HG03066 (cell line): Measurements from ENCODE around the gene SNRPB.
"Not testable (repeated sequence)": the region's sequence is repeated elsewhere in the genome, so short reads cannot be mapped to it uniquely, and the experiment has no call there.

ENCODE experiments used
- ATAC-seq: cut with Tn5 transposase; IDR thresholded peaks from one replicate; pipeline ENCODE4 v1.9.1; 2021; ENCODE audit warnings: low read depth; ENCODE audit not compliant: unreplicated experiment

Gene SNRPB

DNA sequence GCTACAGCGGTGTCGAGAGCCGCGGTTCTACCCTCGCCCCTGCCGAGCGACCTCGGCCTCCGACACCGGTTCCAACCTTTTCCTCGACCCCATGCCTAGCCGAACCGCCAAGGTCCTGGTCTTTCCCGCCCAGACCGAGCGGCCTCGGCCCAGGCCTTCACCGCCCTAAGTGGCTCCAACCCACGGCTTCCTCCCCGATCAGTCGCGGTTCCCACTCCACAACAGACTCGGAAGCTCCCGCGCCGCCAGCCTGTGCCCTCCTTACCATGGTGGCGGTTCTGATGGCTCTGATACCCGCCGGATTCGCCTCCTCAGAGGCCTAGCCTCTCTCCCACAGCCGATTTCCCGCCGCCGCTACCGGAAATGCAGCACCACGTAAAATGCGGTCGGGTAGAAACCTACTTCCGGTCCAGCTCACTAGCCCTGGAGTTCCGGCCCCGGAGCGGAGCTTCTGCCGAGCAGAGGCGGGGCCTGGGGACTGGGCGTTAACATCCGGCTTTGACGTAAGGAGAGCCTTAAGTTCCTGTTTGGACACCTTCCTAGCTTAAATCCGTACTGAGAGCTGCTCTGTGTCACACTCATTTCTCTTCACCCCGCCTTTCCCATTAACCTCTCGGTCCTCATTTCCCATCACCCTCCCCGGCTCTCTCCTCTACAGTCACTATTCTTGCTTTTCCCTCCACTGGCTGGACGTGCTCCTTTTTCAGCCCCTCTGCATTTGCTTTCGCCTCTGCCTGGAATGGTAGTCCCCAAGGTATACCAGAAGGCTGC is at the start of gene SNRPB:
Gene SNRPB (minus strand): TSS at position 367 of the 771 bp plus-strand sequence. CDS start 99 bp downstream, at position 268.
- peak; percentile 96 for ATAC-seq

GRCh38 chr20:2519115-2519809 is 48.7 kb upstream of the SNRPB start:
- ATAC-seq = no peak

DNA sequence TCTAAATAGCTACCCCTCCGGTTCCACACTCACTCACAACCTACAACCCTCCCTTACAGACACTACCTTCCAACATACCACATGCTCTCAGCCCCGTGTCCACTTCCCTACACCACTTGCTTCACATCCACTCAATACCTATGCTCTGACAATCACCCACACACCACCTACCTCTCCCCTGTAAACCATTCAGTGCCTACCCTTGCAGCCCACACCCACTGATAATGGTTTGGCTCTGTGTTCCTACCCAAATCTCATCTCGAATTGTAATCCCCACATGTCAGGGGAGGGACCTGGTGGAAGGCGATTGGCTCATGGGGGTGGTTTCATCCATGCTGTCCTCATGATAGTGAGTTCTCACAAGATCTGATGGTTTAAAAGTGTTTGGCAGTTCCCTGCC is 48.0 kb upstream of the SNRPB start:
- no peak for ATAC-seq

- ATAC-seq = no peak
Observed at GRCh38 chr20:2518096-2518495, 47.5 kb upstream of the SNRPB start.

DNA sequence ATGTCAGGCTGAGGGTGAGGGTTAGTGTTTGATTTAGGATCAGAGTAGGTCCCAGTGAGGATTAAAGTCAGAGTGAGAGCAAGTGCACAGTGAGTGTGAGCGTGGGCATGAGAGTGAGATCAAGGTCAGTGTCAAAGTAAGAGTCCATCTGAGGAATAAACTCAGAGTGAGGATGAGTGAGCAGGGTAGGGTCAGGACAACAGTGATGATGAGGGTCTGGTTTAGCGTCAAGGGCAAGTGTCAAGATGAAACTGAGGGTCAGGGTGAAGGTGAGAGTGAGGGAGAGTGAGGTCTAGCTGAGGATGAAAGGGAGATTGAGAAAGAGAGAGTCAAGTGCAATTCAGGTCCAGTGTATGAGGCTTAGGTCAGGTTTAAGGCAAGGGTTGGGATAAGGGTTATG is 45.8 kb upstream of the SNRPB start:
- ATAC-seq = no peak

- ATAC-seq = no peak
Observed at GRCh38 chr20:2515203-2515602, 44.6 kb upstream of the SNRPB start.

- no peak for ATAC-seq
Observed at GRCh38 chr20:2509794-2510193, 39.2 kb upstream of the SNRPB start.

GRCh38 chr20:2509468-2509781 is 38.8 kb upstream of the SNRPB start:
- no peak for ATAC-seq

DNA sequence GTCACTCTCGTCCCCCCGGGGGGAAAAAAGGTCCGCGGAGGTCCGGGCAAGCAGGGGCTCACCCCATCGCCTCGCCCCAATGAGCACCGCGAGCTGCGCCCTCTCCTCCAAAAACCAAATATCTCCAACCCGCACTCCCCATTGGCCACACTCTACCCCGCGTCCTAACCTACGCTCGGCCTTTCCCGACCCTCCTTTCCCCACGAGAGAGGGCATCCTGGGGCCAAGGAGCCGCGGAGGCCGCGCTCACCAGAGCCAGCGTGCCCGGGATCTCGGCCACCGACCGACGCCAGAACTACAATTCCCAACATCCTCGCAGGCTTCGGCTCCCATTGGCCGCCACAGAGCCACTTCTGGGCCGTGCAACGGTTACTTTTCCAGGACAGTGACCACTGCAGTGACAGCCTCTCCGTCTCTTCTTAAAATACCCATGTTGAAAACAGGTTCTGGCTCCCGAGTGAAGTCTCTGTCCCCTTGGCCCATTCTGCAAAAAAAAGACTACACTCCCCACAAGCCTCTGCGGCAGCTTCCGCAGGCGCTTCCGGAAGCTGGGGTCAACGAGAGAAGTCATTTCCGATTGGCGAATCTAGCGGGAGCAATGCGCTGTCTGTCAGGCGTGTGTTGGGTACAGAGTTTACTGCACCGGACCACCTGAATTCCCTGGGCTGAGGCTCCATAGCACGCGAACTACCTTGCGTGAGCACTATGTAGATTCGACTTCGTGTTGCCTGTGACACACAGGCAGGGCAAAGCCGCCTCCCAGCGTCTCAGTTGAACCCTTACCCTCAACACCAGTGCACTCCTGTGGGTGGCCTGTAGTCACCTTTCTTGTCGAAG is 38.3 kb upstream of the SNRPB start, which contains the start of gene ZNF343:
Gene ZNF343 (minus strand): TSS at position 285 of the 837 bp plus-strand sequence. CDS start 15,020 bp downstream, outside the sequence.
- ATAC-seq = peak; percentile 93

- ATAC-seq = peak; percentile 31
Observed at GRCh38 chr20:2507875-2508630, 37.5 kb upstream of the SNRPB start.

GRCh38 chr20:2507464-2507863 is 36.9 kb upstream of the SNRPB start:
- ATAC-seq = no peak

- ATAC-seq = not testable (repeated sequence)
Observed at GRCh38 chr20:2506426-2506825, 35.8 kb upstream of the SNRPB start.

DNA sequence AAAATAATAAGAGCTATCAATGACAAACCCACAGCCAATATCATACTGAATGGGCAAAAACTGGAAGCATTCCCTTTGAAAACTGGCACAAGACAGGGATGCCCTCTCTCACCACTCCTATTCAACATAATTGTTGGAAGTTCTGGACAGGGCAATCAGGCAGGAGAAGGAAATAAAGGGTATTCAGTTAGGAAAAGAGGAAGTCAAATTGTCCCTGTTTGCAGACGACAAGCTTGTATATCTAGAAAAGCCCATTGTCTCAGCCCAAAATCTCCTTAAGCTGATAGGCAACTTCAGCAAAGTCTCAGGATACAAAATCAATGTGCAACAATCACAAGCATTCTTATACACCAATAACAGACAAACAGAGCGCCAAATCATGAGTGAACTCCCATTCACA is 34.2 kb upstream of the SNRPB start:
- ATAC-seq = not testable (repeated sequence)

GRCh38 chr20:2502808-2503384 is 32.3 kb upstream of the SNRPB start:
- ATAC-seq = not testable (repeated sequence)

- no peak for ATAC-seq
Observed at GRCh38 chr20:2485661-2486060, 15.1 kb upstream of the SNRPB start.

DNA sequence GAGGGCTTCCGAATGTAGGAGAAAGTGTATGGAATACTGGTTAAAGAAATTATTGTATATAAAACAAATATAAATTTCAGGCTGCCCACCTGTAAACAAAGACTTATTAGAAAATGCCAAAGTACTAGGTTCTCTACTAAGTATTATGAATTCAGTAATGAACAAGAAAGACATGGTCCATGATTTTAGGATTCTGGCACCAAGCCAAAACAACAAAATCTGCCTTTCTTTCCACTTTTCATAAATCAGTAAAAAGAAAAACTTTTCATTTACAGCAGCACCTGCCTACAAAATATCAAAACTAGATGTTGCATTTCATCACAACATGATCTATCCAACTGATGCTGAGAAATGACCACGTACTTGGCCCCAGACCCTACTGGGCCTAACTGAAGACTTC is 14.5 kb upstream of the SNRPB start:
- no peak for ATAC-seq

DNA sequence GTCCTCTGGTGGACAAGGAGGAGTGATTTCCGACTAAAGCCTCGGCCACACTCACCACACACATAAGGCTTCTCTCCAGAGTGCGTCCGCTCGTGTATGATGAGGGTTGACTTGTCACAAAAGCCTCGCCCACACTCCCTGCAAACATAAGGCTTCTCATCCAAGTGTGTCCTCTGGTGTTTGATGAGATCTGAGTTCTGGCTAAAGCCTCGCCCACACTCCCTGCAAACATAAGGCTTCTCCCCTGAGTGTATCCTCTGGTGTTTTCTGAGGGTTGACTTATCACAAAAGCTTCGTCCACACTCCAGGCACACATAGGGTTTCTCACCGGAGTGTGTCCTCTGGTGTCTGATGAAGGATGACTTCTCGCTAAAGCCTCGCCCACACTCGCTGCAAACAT is 12.9 kb upstream of the SNRPB start:
- ATAC-seq = no peak

- no peak for ATAC-seq
Observed at GRCh38 chr20:2480381-2480780, 9.8 kb upstream of the SNRPB start.

DNA sequence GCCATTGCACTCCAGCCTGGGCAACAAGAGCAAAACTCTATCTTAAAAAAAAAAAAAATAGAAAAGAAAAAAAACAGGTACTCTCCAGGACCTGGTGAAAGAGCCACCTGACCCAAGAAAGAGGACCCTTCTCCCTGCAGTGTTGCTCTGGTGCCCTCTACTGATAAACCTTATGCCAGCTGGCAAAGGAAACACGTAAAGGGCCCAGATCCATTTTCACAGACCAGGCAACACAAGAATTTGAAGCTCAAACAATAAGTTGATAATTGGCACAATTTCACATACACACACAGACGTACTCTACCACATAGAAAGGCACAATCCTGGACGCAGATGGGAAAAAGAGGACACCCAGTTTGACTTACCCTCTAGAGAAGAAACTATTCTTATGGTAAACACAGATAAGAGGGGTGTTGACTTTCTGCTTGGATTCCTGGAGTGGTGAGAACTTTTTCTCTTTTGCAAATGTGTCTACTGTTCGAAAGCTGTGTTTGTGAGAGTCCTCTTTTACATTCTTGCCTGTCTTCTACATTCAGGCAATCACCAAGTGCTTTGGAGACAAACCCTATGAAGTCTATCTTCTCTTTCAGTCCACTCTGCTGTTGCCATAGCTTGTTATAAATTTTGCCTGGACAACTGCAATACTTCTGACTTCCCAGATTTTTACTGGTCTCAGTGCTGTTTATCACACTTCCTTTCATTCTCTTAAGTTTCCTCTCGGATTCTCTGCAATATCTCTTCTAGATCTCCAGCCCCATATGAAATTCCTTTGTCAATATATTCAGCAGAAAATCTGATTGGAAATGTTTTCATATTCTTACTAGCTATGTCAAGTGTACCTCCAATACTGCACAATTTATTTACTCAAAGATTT is 6.4 kb upstream of the SNRPB start:
- ATAC-seq = no peak
